Adipocyte (in vitro differentiated cells): ENCODE measurements around the gene NAPB.

Experiments
- DNase-seq: peaks from one replicate; pipeline ENCODE4 v3.0.0-alpha.2; 2015; ENCODE audit warnings: low read depth
- H3K27me3 ChIP-seq: replicated peaks from 2 replicates; pipeline ENCODE4 v1.7.0; 2013; ENCODE audit warnings: mild to moderate bottlenecking, low read length, moderate library complexity; ENCODE audit not compliant: control insufficient read depth, insufficient read depth
- H3K36me3 ChIP-seq: 2 replicates; pipeline ENCODE4 v1.7.0; 2013; ENCODE audit warnings: low read length, mild to moderate bottlenecking, moderate library complexity; ENCODE audit not compliant: control insufficient read depth, insufficient read depth, severe bottlenecking
- H3K4me1 ChIP-seq: 2 replicates; pipeline ENCODE4 v1.7.0; 2013; ENCODE audit warnings: mild to moderate bottlenecking, low read length, moderate library complexity; ENCODE audit not compliant: control insufficient read depth, insufficient read depth
- H3K4me3 ChIP-seq: 2 replicates; pipeline ENCODE4 v1.7.0; 2013; ENCODE audit warnings: mild to moderate bottlenecking, low read length, moderate library complexity
- H3K9ac ChIP-seq: 2 replicates; pipeline ENCODE4 v1.7.0; 2013; ENCODE audit warnings: mild to moderate bottlenecking, low read length, moderate library complexity
- H3K9me3 ChIP-seq: 2 replicates; pipeline ENCODE4 v1.7.0; 2013; ENCODE audit warnings: mild to moderate bottlenecking, low read length, moderate library complexity; ENCODE audit not compliant: control insufficient read depth

NAPB gene

DNA sequence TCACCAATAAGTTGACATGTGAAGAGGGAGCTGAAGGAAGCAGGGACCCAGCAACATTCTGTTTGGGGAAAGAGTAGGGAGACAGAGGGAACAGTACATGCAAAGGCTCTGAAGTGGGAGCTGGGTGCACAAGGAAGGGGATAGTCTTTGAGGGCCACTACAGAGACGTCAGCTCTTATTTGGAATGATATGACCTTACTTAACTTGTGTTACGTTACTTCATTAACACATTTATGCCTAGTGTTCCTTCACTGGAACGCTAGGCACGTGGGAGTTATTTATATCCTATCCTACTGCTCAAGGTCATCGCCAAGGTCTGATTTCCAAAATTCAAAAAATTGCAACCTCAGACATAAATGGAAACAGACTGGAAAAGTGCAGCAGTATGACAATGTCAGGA, 20.2 kb downstream of the NAPB start:
- H3K4me3 ChIP-seq: no peak overlapping the region
- no peak overlapping the region for H3K9ac ChIP-seq

DNA sequence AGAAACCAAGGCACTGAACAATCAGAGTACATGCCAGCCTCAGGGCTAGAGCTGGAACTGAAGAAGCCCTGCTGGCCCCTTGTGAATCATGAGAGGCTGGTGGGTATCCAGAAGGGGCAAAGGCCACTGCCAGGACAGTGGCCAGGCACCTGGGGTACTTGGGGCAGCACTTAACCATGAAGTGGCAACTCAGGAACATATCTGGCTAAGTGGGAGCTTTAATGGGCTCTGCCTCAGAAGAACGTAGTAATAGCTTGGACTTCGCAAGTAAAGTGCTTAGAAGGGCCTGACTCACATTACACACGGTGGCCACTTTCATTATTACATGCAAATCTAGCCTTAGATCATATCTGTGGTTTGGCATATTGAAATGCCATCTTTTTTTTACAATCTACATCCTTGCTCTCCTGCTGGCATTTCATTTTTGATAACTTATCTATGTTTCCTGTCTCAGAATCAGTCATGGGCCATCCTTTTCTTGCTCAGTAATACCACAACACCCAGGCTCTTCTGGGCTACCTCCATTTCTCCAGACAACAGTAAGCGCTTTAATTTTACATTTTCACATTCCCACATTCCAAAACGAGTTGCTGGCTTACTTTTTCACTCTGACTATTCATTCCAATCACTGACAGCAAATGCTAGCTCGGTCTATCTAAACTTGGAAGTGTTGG, 21.6 kb downstream of the NAPB start:
- Histone ChIP-seq H3K36me3 (peaks cover 19% of the 10 kb centered on the region), H3K27me3 (no peaks in the 10 kb centered on the region), H3K9ac (no peak overlapping the region), H3K4me3 (no peak overlapping the region), H3K4me1 (peaks cover 15% of the 10 kb centered on the region), H3K9me3 (no peaks in the 10 kb centered on the region)
- DNase-seq: peak; percentile 22

More for the DNA sequence above, 20.2 kb downstream of the NAPB start:
- H3K9me3 ChIP-seq: no peaks in the 10 kb centered on the region
- DNase-seq: no peak
- H3K27me3 ChIP-seq: no peaks in the 10 kb centered on the region
- H3K36me3 ChIP-seq: peaks cover 15% of the 10 kb centered on the region
- H3K4me1 ChIP-seq: peaks cover 15% of the 10 kb centered on the region

DNA sequence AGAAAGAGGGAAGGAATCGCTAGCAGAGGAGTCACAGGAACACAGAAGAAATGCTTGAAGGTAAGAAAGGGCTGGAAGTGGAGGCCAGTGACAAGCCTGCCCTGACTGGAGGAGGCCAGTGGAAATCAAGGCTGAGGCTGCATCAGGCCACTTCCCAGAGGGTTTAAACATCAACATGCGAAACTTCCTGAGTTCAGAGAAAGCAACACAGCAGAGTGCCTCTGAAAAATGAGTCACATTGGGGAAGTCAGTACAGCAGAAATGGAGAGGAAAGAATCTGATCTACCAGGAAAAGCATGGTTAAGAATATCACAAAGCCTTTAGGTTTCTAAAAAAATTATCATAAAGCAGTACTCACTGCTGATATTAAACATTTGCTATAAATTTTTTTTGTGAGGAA, 23.3 kb downstream of the NAPB start:
- DNase-seq: peak; percentile 47
- H3K9ac ChIP-seq: no peak overlapping the region
- H3K4me3 ChIP-seq: no peak overlapping the region
- H3K9me3 ChIP-seq: no peaks in the 10 kb centered on the region
- H3K4me1 ChIP-seq: peaks cover 15% of the 10 kb centered on the region
- no peaks in the 10 kb centered on the region for H3K27me3 ChIP-seq
- peaks cover 36% of the 10 kb centered on the region for H3K36me3 ChIP-seq

DNA sequence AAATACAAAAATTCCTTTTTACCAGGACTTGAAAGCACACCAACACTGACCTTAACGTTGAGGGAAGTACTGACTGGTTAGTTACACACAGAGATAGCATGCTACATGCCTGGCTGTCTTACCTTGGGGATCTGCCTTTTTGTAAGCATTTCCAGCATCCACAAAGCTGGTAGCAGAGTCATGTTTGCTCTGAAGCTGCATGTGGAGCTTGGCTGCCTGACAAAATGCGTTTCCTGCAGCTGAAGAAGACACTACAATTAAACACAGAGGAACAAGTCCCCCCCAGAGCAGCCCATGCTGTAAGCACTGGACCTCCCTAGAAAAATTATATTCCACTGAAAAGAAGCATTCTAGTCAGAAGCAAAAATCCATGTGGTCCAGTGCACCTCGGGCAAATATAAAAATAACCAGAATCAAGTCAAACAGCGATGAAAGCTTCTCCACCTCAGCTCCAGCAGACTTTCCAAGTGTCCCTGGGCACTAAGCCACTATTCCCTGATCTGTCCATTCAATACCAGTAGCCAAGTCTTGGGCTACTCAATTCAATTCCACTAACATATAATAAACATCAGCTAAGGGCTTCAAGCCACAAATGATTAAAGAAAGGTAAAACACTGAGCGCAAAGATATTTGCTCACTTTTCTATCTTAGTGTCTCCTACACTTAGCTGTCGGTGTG, 24.2 kb downstream of the NAPB start:
- peaks cover 15% of the 10 kb centered on the region for H3K4me1 ChIP-seq
- H3K4me3 ChIP-seq: no peak overlapping the region
- H3K9me3 ChIP-seq: no peaks in the 10 kb centered on the region
- no peak overlapping the region for H3K9ac ChIP-seq
- DNase-seq: no peak
- no peaks in the 10 kb centered on the region for H3K27me3 ChIP-seq
- peaks cover 43% of the 10 kb centered on the region for H3K36me3 ChIP-seq

DNA sequence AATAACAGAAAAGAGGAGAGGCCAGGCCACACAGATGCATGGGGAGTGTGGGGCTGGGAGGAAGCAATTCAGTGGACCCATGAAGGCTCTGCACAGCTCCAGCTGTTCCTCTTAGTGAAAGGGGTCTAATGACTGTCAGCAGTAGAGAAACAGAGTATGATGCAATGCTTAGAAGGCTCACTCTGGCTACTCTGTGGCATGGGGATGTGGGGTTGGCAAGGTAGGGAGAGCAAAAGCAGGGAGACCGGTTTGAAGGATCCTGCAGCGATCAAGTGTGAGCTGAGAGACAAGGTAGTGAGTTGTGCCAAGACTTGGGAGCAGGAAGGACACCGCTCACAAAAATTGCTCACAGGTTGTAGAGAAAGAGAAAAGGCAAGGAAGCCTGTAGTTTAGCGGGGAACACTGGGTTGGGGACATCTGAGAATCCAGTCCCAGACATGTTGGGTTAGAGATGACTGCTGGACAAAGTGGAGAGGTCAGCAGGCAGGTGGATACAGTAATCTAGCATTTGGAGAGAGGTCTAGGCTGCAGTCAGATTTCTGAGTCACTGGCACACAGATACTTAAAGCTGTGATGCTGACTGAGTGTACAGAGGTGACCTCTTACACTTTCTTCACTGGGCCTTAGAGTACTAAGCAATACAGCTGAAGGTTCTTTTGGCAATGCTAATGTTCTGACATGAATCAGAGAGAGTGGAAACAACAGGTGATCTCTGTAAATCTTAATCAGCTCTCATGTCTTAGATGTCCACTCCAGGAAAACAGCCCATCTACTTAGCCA, 27.1 kb downstream of the NAPB start:
- peaks cover 52% of the 10 kb centered on the region for H3K36me3 ChIP-seq
- DNase-seq: no peak

DNA sequence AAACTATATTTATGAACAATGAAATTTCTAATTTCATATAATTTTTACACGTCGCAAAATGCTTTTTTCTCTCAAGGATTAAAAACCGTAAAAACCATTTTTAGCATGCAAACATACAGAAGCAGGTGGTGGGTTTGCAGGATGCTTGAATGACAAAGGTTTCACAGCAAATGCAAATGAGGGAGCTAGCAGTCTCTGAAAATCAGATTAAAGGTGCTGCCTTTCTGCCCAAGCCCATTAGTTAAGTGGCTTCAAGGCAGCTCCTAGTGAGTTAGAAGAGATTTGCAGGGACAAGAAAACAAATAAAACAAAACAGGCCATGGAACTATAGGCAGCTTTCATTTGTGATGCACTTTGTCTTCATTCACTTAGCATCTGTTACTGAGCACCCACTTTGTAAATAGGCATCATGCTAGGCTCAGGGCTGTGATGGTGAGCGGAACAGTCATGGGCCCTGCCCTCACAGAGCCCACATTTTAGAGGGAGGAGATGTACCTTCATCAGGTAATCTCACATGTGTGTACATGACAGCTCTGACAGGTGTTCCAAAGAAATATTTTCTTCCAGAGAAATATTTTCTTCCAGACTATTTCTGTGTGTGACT, 29.5 kb downstream of the NAPB start:
- peaks cover 69% of the 10 kb centered on the region for H3K36me3 ChIP-seq
- no peak overlapping the region for H3K4me3 ChIP-seq
- H3K4me1 ChIP-seq: no peaks in the 10 kb centered on the region
- no peak for DNase-seq
- no peak overlapping the region for H3K9ac ChIP-seq
- H3K27me3 ChIP-seq: no peaks in the 10 kb centered on the region
- no peaks in the 10 kb centered on the region for H3K9me3 ChIP-seq

More for the DNA sequence above, 27.1 kb downstream of the NAPB start:
- no peak overlapping the region for H3K9ac ChIP-seq
- H3K9me3 ChIP-seq: no peaks in the 10 kb centered on the region
- no peaks in the 10 kb centered on the region for H3K27me3 ChIP-seq
- peaks cover 8% of the 10 kb centered on the region for H3K4me1 ChIP-seq
- H3K4me3 ChIP-seq: no peak overlapping the region

DNA sequence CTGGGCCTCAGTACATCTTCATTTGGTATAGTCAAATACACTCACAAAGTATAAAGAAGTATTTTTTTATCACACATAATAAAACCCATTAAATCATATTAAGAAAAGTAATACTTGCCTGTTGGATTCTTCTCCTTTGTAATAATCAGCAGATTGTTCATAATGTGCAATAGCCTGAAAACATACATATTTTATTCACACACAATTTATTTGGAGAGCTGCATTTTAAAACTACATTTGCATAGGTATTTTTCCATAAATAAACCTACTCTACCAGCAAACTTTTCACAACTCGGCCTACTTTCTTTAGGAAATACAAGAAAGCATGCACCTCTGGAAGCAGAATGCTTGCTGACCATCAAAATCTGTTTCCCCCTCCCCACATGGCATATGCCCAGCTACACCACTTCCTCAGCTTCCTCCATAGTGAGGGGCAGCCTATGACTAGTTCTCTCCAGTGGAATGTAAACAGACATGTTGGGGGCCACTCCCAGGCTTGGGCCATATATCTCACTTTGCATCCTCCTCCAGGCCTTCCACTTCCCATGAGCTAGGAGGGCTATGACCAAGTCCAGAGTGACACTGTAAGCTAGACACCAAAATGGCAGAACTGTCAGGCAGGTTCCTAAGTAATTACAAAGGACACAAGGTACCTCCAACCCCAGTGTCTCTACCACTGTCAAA, 31.1 kb downstream of the NAPB start:
- Histone ChIP-seq H3K4me1 (no peaks in the 10 kb centered on the region), H3K36me3 (peaks cover 71% of the 10 kb centered on the region), H3K9ac (no peak overlapping the region), H3K27me3 (no peaks in the 10 kb centered on the region), H3K9me3 (no peaks in the 10 kb centered on the region), H3K4me3 (no peak overlapping the region)
- no peak for DNase-seq

DNA sequence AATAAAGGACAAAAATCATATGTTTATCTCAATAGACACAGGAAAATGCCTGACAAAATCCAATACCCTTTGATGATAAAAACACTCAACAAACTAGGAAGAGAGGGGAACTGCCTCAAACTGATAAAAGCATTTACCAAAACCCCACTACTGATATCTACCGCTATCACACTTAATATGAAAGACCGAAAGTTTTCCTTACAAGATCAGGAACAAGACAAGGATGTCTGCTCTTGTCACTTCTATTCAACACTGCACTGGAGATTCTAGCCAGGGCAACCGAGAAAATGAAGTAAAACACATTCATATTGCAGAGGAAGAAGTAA, 34.2 kb downstream of the NAPB start:
- H3K9me3 ChIP-seq: peaks cover 4% of the 10 kb centered on the region
- peaks cover 67% of the 10 kb centered on the region for H3K36me3 ChIP-seq
- DNase-seq: no peak
- no peaks in the 10 kb centered on the region for H3K4me1 ChIP-seq
- H3K4me3 ChIP-seq: no peak overlapping the region
- no peaks in the 10 kb centered on the region for H3K27me3 ChIP-seq
- no peak overlapping the region for H3K9ac ChIP-seq

DNA sequence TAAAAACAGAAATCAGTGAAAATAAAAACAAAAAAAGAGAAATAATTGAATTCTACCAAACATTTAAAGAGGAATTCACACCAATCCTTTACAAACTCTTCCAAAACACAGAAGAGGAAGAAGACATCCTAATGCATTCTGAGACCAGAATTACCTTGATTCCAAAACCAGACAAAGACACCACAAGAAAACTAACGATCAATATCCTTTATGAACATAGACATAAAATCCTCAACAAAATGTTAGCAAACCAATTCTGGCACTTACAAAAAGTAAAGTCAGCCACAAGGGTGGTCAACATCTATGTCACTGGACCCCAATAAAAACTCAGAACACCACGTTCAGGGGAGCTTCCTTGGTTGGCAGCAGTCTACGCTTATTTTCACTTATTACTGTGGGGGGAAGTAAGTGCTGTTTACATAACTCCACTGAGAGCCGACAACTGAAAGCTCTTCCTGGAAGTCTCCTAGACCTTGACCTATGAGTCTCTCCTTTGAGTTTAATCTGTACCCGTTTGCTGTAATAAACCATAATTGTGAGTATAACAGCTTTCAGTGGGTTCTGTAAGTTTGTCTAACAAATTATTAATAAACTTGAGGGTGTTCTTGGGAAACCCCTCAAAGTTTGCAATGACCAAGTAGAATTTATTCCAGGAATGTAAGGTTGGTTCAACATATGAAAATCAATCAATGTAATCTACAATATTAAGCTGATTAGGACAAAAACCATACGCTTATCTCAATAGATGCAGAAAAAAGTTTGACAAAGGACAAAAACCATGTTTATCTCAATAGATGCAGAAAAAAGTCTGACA, 34.8 kb downstream of the NAPB start:
- Histone ChIP-seq H3K9me3 (peaks cover 4% of the 10 kb centered on the region), H3K36me3 (peaks cover 65% of the 10 kb centered on the region), H3K4me3 (no peak overlapping the region), H3K9ac (no peak overlapping the region), H3K4me1 (no peaks in the 10 kb centered on the region), H3K27me3 (no peaks in the 10 kb centered on the region)
- DNase-seq: no peak

DNA sequence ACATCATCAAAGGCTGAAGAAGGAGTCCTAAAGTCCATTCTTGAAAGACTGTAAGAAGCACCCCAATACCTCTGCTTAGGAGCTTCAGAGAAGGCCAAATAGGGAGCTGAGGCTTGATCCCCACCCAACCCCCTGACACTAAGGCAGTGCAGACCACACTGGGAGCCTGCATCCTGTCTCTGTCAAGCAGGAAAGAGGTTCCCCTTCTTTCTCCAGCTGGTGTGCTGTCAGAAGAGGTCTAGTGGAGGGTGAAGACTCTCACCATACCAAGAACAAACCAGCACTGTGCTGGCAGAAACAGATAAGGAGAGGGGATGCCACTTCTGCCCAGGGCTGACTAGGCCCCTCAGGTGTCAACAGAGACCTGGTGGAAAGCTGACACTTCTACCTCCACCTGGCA, 39.4 kb downstream of the NAPB start:
- peaks cover 64% of the 10 kb centered on the region for H3K36me3 ChIP-seq
- H3K4me1 ChIP-seq: peaks cover 9% of the 10 kb centered on the region
- no peak overlapping the region for H3K4me3 ChIP-seq
- DNase-seq: no peak
- H3K27me3 ChIP-seq: no peaks in the 10 kb centered on the region
- no peak overlapping the region for H3K9ac ChIP-seq
- peaks cover 4% of the 10 kb centered on the region for H3K9me3 ChIP-seq
